Measurements from ENCODE around the gene ANKRD33. TPM values are rescaled to one million over a fixed set of nuclear protein-coding genes. Genes with fewer than 3 reads are reported as not detected.

The ANKRD33 gene
- total and polyA plus RNA-seq, 2 of the 13 experiments (the other 11 are each of a cell fraction or from before 2014, with no cell fraction given): 0.04 TPM; not detected in 1

GRCh38 chr12:51910691-51911090, 22.8 kb downstream of the ANKRD33 start:
- no peaks in the 10 kb centered on the region for H4K20me1 ChIP-seq (ENCODE audit: insufficient read depth, low read length)
- POLR2A ChIA-PET: no interaction called here
- peaks cover 4 to 54% of the 10 kb centered on the region in 2 experiments; a peak in 4 of 5 replicates for H3K27me3 ChIP-seq (ENCODE audit: control insufficient read depth in 1 of 2, insufficient read depth in 2 of 2, low read length in 2 of 2)
- no peaks in the 10 kb centered on the region for H3K36me3 ChIP-seq (replicated peaks in 1 of 2; ENCODE audit: control insufficient read depth in 1 of 2, insufficient read depth in 2 of 2, low read length in 2 of 2)
- DNase-seq (ENCODE audit: low spot score) (no peak), ATAC-seq (no peak), FAIRE-seq (no peak)
- no peak overlapping the region for H3K4me3 ChIP-seq (replicated peaks in 1 of 3; ENCODE audit: insufficient read depth in 1 of 3, low read depth in 2 of 3, low read length in 3 of 3)
- H3K4me1 ChIP-seq (ENCODE audit: insufficient read depth, low read length): 0 out of 2 replicates have a peak, but pooled peaks cover 9% of the 10 kb centered on the region
- in situ Hi-C loops (cut with HindIII; ENCODE audit: extremely low pct_ligation_motif_present, low pct_unique_long_range_greater_than_20kb): no loop called here
- H3K79me2 ChIP-seq (ENCODE audit: insufficient read depth, low read length): no peaks in the 10 kb centered on the region
- no peak overlapping the region for H3K27ac ChIP-seq (ENCODE audit: extremely low read length, insufficient read depth, low read length)
- no peaks in the 10 kb centered on the region for H3K9me3 ChIP-seq (ENCODE audit: low read length)
- no TSS peak for BruUV-seq (replicated peaks)
- intact Hi-C loops (cut with micrococcal nuclease; ENCODE audit: unreplicated experiment): no loop called here
- no peak overlapping the region for H3K4me2 ChIP-seq (ENCODE audit: low read depth, low read length)
- TF ChIP-seq STAT6 (CRISPR knock-in tag; IDR thresholded peaks at IDR 0.05; ENCODE audit: borderline replicate concordance): no peak
- no peak for TF ChIP-seq ZNF251 (CRISPR knock-in tag; IDR thresholded peaks at IDR 0.05)
- no peak for TF ChIP-seq RFXANK (CRISPR knock-in tag; IDR thresholded peaks at IDR 0.05)
- no peak for TF ChIP-seq NR3C1 (CRISPR knock-in tag; IDR thresholded peaks at IDR 0.05)
- TF ChIP-seq ZNF550 (CRISPR knock-in tag; IDR thresholded peaks at IDR 0.05; ENCODE audit: borderline replicate concordance): no peak
- TF ChIP-seq ZNF790 (CRISPR knock-in tag; IDR thresholded peaks at IDR 0.05; ENCODE audit: borderline replicate concordance): no peak
- TF ChIP-seq RNF219 (CRISPR knock-in tag; IDR thresholded peaks at IDR 0.05): no peak
- TF ChIP-seq ZNF264 (CRISPR knock-in tag; IDR thresholded peaks at IDR 0.05): no peak
- TF ChIP-seq ZNF562 (CRISPR knock-in tag; IDR thresholded peaks at IDR 0.05; ENCODE audit: borderline replicate concordance): no peak
- TF ChIP-seq SPEN (CRISPR knock-in tag; IDR thresholded peaks at IDR 0.05; ENCODE audit: low read depth): no peak
- CTCF ChIA-PET (ENCODE audit: low intra/inter-chr PET ratio, low total read pairs): no interaction called here
- WGBS (ENCODE audit: low lambda C conversion rate): 37% methylated on average over 3 of the region's 3 CpGs
- no peak overlapping the region for H3K9ac ChIP-seq (ENCODE audit: insufficient read depth, low read depth, low read length)
- no peak overlapping the region for H2AFZ ChIP-seq (ENCODE audit: low read length)
